ENCODE measurements around the gene APOBEC3H. TPM values are rescaled to one million over a fixed set of nuclear protein-coding genes. Genes with fewer than 3 reads are reported as not detected.

APOBEC3H gene
- total and polyA plus RNA-seq, 2 experiments from 2014 or later, result not detected

DNA sequence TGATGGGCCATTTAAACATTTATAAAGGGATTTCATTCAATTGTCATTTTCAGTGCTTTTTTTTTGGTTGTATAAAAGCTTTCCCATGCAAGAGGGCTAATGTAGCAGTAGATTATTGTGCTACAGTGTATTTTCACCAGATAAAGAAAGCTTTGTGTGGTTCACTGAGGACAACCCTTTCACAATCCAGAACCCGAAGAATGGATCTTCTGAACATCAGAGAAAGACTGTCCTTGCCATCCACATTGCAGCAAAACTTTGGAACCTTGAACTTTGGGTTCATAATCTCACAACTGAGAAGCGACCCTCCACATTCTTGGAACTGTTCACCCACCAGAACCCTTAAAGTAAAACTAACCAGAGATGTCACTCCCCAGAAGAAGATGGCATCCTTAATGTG is 9.3 kb downstream of the APOBEC3H start:
- Mint-ChIP-seq H3K4me3 (no peak overlapping the region), H3K27me3 (ENCODE audit: insufficient read depth, low read depth, poor library complexity) (no peaks in the 10 kb centered on the region), H3K36me3 (ENCODE audit: low read depth) (no peaks in the 10 kb centered on the region), H3K4me1 (peaks cover 11% of the 10 kb centered on the region), H3K27ac (no peak overlapping the region), H3K9me3 (no peaks in the 10 kb centered on the region)
- TF ChIP-seq STAT1 (IDR thresholded peaks at IDR 0.05; ENCODE audit: unreplicated experiment) (no peak), ZNF114 (CRISPR knock-in tag; IDR thresholded peaks at IDR 0.05) (no peak), CTCF (conservative IDR thresholded peaks at IDR 0.05; ENCODE audit: low read depth in 2 of 2) (no peak), JUNB (IDR thresholded peaks at IDR 0.05; ENCODE audit: unreplicated experiment) (no peak)
- TF ChIP-seq, protein P1, sequence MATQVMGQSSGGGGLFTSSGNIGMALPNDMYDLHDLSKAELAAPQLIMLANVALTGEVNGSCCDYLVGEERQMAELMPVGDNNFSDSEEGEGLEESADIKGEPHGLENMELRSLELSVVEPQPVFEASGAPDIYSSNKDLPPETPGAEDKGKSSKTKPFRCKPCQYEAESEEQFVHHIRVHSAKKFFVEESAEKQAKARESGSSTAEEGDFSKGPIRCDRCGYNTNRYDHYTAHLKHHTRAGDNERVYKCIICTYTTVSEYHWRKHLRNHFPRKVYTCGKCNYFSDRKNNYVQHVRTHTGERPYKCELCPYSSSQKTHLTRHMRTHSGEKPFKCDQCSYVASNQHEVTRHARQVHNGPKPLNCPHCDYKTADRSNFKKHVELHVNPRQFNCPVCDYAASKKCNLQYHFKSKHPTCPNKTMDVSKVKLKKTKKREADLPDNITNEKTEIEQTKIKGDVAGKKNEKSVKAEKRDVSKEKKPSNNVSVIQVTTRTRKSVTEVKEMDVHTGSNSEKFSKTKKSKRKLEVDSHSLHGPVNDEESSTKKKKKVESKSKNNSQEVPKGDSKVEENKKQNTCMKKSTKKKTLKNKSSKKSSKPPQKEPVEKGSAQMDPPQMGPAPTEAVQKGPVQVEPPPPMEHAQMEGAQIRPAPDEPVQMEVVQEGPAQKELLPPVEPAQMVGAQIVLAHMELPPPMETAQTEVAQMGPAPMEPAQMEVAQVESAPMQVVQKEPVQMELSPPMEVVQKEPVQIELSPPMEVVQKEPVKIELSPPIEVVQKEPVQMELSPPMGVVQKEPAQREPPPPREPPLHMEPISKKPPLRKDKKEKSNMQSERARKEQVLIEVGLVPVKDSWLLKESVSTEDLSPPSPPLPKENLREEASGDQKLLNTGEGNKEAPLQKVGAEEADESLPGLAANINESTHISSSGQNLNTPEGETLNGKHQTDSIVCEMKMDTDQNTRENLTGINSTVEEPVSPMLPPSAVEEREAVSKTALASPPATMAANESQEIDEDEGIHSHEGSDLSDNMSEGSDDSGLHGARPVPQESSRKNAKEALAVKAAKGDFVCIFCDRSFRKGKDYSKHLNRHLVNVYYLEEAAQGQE (IDR thresholded peaks at IDR 0.05; ENCODE audit: unreplicated experiment), result no peak
- H3K27me3 ChIP-seq (ENCODE audit: insufficient read depth), result no peaks in the 10 kb centered on the region
- H3K4me2 ChIP-seq, result no peak overlapping the region
- H3K4me3 ChIP-seq, result no peak overlapping the region
- H3K36me3 ChIP-seq (ENCODE audit: insufficient read depth), result no peaks in the 10 kb centered on the region
- H3K4me1 ChIP-seq (ENCODE audit: insufficient read depth), result peaks cover 5% of the 10 kb centered on the region; the same call in 1 of the 2 replicates
- no peaks in the 10 kb centered on the region for H3K79me2 ChIP-seq (replicated peaks; ENCODE audit: insufficient read depth)
- H3K9me2 ChIP-seq (ENCODE audit: insufficient read depth), result no peaks in the 10 kb centered on the region
- ATAC-seq (no peak), DNase-seq (ENCODE audit: low spot score) (no peak)
- H3F3A ChIP-seq (replicated peaks; ENCODE audit: low read depth), result no peaks in the 10 kb centered on the region
- no peaks in the 10 kb centered on the region for H4K20me1 ChIP-seq (replicated peaks; ENCODE audit: insufficient read depth)
- H2AFZ ChIP-seq, result no peak overlapping the region
- H3K27ac ChIP-seq (ENCODE audit: low read depth), result no peak overlapping the region

DNA sequence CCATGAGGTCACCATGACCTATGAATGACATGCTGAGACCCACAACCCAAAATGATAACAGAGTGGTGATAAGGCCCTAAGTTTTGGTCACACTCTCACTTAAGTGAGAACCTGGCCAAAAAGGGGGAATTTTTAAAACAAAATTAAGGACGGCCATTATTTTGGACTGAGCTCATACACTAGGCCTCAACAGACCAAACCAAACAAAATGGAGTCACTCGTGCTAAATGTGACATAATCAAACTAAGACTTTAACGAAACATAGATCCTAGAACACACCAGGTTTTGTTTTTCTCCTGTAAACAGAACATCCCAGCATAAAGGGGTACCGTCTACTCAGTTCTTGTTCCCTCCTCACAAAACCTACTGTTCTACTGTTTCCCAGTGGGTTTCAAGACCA is 11.4 kb downstream of the APOBEC3H start:
- no peak for DNase-seq (ENCODE audit: low spot score)
- no peak for ATAC-seq
- H3K27ac Mint-ChIP-seq, result no peak overlapping the region
- H3K9me2 ChIP-seq (ENCODE audit: insufficient read depth), result no peaks in the 10 kb centered on the region
- peaks cover 10% of the 10 kb centered on the region for H3K4me1 Mint-ChIP-seq
- no peaks in the 10 kb centered on the region for H3K9me3 Mint-ChIP-seq
- H3K4me1 ChIP-seq (ENCODE audit: insufficient read depth), result peaks cover 5% of the 10 kb centered on the region
- H3K4me3 Mint-ChIP-seq, result no peak overlapping the region; the same call in 2 of the 3 replicates
- no peaks in the 10 kb centered on the region for H3K36me3 Mint-ChIP-seq (ENCODE audit: low read depth)
- no peak overlapping the region for H2AFZ ChIP-seq
- no peak overlapping the region for H3K4me2 ChIP-seq
- H3F3A ChIP-seq (replicated peaks; ENCODE audit: low read depth), result no peaks in the 10 kb centered on the region
- H3K79me2 ChIP-seq (replicated peaks; ENCODE audit: insufficient read depth), result no peaks in the 10 kb centered on the region
- peaks cover 6% of the 10 kb centered on the region for H3K27me3 ChIP-seq (ENCODE audit: insufficient read depth)
- H3K36me3 ChIP-seq (ENCODE audit: insufficient read depth), result no peaks in the 10 kb centered on the region
- no peak overlapping the region for H3K27ac ChIP-seq (ENCODE audit: low read depth)
- no peak overlapping the region for H3K4me3 ChIP-seq
- no peaks in the 10 kb centered on the region for H3K27me3 Mint-ChIP-seq (ENCODE audit: insufficient read depth, low read depth, poor library complexity)
- H4K20me1 ChIP-seq (replicated peaks; ENCODE audit: insufficient read depth), result no peaks in the 10 kb centered on the region
- no peak for TF ChIP-seq EZH2 (IDR thresholded peaks at IDR 0.05; ENCODE audit: low read depth, unreplicated experiment)
- no peak for TF ChIP-seq ZNF331 (CRISPR knock-in tag; IDR thresholded peaks at IDR 0.05; ENCODE audit: low read depth)
- no peak for TF ChIP-seq ZNF114 (CRISPR knock-in tag; IDR thresholded peaks at IDR 0.05)
- no peak for TF ChIP-seq NANOG (IDR thresholded peaks at IDR 0.05; ENCODE audit: borderline replicate concordance)
- TF ChIP-seq CTCF (conservative IDR thresholded peaks at IDR 0.05; ENCODE audit: low read depth in 2 of 2), result no peak
